Measurements from ENCODE around the gene SCG5.
"Not testable (repeated sequence)": the region's sequence is repeated elsewhere in the genome, so short reads cannot be mapped to it uniquely, and the experiment has no call there.

The SCG5 gene

DNA sequence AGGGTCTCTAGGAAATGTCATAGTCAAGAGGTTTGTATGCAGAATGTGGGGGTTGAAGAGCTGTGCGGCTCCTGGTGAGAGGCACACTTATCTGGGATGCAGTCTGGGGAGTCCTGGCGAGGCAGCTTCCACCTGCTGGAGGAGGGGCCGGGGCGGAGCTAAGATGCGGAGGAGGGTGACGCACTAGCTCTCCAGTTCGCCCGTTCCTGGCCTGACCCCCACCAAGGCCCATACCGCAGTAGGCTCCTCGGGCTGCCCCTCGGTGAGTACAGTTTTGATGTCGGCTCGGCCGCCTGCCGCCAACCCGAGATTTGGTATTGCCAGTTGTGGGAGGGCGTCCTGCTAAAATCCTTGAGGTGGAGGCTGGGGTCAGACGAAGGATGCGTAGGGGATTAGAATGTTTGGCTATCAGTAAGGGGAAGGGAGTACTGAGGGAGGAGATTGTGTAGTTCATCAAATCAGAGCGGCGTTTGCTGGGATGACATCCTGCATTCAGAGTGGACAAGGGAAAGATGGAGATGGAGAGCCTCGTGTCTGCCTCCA, at the start of gene SCG5:
TSS of gene SCG5 (plus strand) at position 194 of the 543 bp plus-strand sequence. CDS start 1,883 bp downstream, outside the sequence.
- DNase-seq, result peak; percentile 81

- DNase-seq, result not testable (repeated sequence)
Measured at GRCh38 chr15:32593151-32593550, 48.4 kb upstream of the SCG5 start, which contains the start of gene GOLGA8N. Gene GOLGA8N (plus strand): TSS chr15:32593456.

- DNase-seq, result not testable (repeated sequence)
Measured at GRCh38 chr15:32609518-32609917, 32.0 kb upstream of the SCG5 start.

DNA sequence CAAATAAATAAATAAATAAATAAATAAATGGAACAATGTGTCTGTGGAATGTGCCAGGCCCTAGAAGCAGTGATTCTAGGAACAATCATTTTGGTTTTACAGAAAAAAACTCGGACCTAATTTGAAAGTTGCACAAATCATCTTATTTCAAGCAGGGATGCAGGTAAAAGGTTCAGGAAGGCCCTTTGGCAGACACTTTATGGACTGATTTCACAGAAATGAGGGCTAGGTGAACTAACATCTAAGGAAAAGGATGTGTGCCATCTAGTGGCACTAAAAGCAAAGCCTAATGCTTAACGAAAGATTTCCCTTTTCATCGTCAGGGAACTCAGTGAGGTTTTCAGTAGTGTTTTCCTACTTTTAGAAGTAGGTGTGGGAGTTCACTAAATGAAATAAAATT, 30.8 kb upstream of the SCG5 start:
- not testable (repeated sequence) for DNase-seq

DNA sequence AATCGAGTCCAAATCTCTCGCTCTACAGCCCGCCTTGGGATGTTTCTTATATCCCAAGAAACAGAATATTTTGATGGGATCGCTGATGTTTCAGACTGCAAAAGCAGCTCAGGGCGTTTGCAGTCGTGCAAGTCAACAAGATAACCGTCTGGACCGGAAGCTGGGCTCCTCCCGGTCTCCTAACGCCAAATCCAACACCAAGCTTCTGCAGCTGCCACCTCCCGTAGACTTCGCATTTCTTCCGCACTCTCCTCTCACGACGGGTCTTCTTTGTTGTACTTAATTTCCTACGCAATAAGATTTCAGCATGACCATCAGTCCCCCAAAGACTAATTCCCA, 26.8 kb upstream of the SCG5 start:
- not testable (repeated sequence) for DNase-seq

DNA sequence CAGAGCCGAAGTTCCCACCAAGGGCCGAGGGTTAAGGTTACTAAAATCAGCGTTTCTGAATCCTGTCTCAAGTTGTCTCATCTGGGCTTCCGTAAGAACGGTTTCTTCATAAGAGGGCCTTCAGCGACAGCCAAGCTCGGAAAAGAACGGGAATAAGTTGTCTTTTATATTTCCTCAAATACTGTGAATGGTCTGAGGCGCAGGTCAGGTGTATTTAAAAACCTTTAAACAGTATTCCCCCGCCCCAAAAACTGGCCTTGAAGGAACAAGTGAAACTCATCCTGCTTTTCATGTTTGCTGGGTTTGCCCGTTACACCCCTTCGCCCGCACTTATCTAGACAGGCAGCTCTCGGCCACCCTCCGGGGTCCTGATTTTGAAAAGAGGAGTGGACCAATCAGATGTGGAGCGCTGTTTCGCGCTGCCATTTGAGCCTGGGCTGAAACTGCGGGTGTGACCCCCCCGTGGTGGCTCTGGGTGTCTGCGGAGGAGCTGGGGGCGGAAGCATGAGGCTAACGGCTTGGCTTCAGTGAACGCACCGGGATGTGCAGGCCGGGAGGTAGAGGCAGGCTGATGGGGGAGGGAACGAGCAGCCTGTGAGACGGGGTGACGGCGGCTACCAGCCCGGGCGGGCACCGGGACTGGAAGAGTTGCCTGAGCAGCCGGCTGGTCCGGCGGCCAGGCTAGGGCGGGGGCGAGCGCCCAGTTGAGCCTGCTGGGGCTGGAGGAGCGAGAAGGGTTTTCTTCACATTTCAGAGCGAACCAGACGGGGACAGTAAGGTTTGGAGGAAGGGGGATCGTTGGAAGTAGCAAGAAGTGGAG, 26.2 kb upstream of the SCG5 start, which contains the start of gene ARHGAP11A:
TSS of gene ARHGAP11A (plus strand) at position 454 of the 820 bp plus-strand sequence. CDS start 708 bp downstream, outside the sequence.
- DNase-seq, result not testable (repeated sequence)

GRCh38 chr15:32615871-32616426, 25.6 kb upstream of the SCG5 start:
- not testable (repeated sequence) for DNase-seq

DNA sequence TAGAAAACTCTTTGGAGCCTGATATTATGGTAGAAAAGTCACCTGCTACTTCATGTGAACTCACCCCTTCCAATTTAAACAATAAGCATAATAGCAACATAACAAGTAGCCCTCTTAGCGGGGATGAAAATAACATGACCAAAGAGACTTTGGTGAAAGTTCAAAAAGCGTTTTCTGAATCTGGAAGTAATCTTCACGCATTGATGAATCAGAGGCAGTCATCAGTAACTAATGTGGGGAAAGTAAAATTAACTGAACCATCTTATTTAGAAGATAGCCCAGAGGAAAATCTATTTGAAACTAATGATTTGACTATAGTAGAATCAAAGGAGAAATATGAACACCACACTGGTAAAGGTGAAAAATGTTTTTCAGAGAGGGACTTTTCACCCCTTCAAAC, 5.1 kb upstream of the SCG5 start:
- no peak for DNase-seq

DNA sequence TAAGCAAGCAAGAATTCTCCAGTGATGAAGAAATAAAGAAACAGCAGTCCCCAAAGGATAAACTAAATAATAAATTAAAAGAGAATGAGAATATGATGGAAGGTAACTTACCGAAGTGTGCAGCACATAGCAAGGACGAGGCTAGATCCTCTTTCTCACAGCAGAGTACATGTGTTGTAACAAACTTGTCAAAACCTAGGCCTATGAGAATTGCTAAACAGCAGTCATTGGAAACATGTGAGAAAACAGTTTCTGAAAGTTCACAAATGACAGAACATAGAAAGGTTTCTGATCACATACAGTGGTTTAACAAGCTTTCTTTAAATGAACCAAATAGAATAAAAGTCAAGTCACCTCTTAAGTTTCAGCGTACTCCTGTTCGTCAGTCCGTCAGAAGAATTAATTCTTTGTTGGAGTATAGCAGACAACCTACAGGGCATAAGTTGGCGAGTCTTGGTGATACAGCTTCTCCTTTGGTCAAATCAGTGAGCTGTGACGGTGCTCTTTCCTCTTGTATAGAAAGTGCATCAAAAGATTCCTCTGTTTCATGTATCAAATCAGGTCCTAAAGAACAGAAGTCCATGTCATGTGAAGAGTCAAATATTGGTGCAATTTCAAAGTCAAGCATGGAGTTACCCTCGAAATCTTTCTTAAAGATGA, 4.5 kb upstream of the SCG5 start:
- DNase-seq, result no peak

DNA sequence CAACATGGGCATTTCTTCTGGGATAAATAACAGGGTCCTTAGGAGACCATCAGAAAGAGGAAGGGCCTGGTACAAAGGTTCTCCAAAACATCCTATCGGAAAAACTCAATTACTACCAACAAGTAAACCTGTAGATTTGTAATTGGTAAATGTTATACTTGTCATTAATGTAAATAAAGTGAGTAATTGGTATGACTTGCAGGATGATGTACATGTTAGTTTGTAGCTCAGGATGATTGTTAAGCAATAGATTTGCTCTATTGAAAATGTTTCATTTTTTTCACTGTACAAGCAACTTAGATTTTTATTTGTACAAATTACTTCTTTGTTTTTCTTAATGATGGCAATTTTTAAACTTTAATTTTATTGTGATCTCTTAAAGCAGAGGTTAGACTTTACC, 3.8 kb upstream of the SCG5 start:
- DNase-seq, result no peak

DNA sequence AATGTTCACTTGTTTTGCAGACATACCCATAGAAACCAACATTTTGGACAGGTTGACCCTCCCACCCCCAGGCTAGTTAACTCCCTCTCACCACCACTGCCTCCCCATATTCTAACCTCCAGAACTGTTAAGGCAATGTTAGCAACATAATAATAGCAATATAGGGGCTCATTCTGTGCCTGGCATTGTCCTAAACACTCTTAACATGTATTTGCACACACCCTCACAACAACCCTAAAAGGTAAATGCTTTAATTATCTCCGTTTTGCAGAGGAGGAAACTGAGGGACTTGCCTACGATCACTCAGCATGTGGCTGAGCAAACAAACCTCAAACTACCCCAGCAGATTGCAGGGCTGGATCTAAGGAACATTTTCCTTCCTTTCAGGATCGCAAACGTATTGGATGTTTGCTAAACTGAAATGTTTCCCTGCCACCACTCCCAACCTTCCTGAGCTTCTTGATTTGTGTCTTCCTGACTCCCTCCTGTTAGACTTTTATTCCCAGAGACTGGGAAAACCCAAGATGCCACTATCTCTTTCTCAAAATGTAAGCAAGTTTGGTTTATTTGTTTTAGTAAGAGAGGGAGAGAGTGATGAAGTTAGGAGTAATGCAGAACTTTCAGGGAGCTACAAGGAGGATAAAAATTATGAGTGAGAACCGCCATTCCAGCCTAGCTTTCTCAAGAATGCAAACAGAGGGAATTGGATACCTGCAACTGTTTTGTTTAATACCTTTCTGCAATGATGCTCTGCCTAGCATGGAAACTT, 1.3 kb downstream of the SCG5 start:
- no peak for DNase-seq

GRCh38 chr15:32643907-32644445, 2.5 kb downstream of the SCG5 start:
- no peak for DNase-seq

DNA sequence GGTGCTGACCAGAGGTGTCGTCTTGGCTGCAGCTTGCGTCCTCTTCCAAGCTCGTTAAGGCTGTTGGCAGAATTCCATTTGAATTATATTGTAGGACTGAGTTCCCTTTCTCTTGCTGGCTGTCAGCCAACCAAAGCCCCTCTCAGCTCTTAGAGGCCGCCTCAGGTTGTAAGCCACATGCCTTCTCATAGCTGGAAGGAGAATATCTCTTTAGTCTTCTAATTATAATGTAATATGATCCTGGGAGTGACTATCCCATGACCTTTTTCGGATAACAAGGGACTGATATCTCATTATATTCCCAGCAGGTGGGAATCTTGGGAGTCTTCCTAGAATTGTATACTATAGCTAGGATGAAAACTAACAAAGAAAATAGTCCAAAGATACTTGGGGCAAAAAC, 4.8 kb downstream of the SCG5 start:
- DNase-seq, result no peak

DNA sequence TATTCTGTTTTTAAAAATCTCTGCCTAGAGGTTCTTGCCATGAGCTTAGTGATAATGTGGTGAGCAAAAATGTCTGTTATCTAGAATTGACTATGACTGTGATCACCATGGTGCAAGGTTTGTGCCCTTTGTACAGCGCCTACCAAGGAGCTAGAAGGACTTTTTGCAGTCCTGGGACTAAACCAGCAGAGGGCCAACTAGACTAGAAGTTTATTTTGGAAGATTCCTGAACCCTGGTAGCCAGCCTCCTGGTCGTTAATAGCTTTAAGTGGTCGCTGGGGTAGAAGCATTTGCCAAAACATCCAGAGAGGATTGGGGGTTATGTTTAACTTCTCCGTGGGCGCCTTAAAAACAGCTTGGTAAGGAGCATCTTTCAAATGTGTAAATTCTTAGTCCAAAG, 7.8 kb downstream of the SCG5 start:
- DNase-seq, result no peak

GRCh38 chr15:32651229-32651837, 9.8 kb downstream of the SCG5 start:
- peak; percentile 15 for DNase-seq

- DNase-seq, result no peak
Measured at GRCh38 chr15:32652178-32652577, 10.7 kb downstream of the SCG5 start.

- DNase-seq, result no peak
Measured at GRCh38 chr15:32656091-32656490, 14.6 kb downstream of the SCG5 start.

DNA sequence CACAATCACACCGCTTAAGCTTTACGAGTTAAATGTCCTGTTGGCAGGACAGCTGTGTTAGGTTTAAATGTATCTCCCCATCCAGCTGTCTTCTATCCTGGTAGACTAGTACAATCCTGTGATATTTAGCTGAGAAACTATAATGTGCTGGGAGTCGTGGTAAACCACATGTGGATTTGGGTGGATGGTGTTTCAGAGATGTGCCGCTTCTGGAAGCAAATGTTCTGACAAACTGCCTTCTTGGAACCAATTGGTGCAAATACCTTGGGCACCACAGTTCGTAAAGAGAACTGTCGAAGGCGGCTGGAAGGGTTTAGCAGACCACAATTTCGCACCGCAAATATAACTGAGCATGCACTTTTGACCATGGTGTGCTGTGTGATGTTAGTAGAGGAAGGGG, 15.0 kb downstream of the SCG5 start:
- DNase-seq, result no peak

GRCh38 chr15:32657198-32657883, 15.8 kb downstream of the SCG5 start:
- DNase-seq, result peak; percentile 30

GRCh38 chr15:32657941-32658340, 16.4 kb downstream of the SCG5 start:
- DNase-seq, result no peak

Data from NCI-H774 (cell line).